ENCODE results near the gene ZSWIM2.
"Not testable (repeated sequence)": the region's sequence is repeated elsewhere in the genome, so short reads cannot be mapped to it uniquely, and the experiment has no call there.

Gene ZSWIM2, protein sequence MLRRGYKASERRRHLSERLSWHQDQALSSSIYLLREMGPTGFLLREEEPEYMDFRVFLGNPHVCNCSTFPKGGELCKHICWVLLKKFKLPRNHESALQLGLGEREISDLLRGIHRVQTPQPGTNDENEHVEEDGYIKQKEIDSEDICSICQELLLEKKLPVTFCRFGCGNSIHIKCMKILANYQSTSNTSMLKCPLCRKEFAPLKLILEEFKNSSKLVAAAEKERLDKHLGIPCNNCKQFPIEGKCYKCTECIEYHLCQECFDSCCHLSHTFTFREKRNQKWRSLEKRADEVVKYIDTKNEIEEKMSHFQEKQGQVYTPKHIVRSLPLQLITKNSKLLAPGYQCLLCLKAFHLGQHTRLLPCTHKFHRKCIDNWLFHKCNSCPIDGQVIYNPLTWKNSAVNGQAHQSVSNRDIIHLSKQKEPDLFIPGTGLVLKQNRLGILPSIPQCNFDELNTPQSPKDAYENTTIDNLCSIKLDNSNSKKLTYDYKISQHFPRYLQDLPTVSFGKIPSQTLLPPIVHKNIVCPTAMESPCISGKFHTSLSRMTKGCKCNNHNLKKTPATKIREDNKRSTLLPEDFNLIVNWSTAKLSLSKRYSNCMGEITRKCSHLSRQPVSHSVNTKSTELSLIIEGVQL

GRCh38 chr2:186848873-186849578 is at the start of gene ZSWIM2:
Gene ZSWIM2, minus strand, starts transcription at chr2:186849170. Its CDS starts 40 bp downstream, at chr2:186849130.
- no peak within 1 kb of the TSS for H3K27ac ChIP-seq
- H3K9ac ChIP-seq = no peak within 1 kb of the TSS
- no peak within 1 kb of the TSS for H3K4me2 ChIP-seq
- TF ChIP-seq, protein P1, sequence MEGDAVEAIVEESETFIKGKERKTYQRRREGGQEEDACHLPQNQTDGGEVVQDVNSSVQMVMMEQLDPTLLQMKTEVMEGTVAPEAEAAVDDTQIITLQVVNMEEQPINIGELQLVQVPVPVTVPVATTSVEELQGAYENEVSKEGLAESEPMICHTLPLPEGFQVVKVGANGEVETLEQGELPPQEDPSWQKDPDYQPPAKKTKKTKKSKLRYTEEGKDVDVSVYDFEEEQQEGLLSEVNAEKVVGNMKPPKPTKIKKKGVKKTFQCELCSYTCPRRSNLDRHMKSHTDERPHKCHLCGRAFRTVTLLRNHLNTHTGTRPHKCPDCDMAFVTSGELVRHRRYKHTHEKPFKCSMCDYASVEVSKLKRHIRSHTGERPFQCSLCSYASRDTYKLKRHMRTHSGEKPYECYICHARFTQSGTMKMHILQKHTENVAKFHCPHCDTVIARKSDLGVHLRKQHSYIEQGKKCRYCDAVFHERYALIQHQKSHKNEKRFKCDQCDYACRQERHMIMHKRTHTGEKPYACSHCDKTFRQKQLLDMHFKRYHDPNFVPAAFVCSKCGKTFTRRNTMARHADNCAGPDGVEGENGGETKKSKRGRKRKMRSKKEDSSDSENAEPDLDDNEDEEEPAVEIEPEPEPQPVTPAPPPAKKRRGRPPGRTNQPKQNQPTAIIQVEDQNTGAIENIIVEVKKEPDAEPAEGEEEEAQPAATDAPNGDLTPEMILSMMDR (conservative IDR thresholded peaks at IDR 0.05; ENCODE audit: low read depth, low read length) = no peak
- H3K4me1 ChIP-seq (ENCODE audit: low read depth, poor library complexity, severe bottlenecking) = no peaks in the 10 kb centered on the region
- H2AFZ ChIP-seq (ENCODE audit: low read depth) = no peak within 1 kb of the TSS
- no peaks in the 10 kb centered on the region for H3K36me3 ChIP-seq (ENCODE audit: insufficient read depth)
- no peaks in the 10 kb centered on the region for H3K79me2 ChIP-seq (ENCODE audit: insufficient read depth, low read depth)
- H4K20me1 ChIP-seq (ENCODE audit: insufficient read depth) = no peaks in the 10 kb centered on the region
- no peak within 1 kb of the TSS for H3K4me3 ChIP-seq (IDR thresholded peaks at IDR 0.05; ENCODE audit: insufficient read depth, low read depth, low read length)
- no peaks in the 10 kb centered on the region for H3K27me3 ChIP-seq (ENCODE audit: insufficient read depth, low read depth)

- not testable (repeated sequence) for H3K9ac ChIP-seq; H3K4me3 ChIP-seq (IDR thresholded peaks at IDR 0.05; ENCODE audit: insufficient read depth, low read depth, low read length); H3K4me1 ChIP-seq (ENCODE audit: low read depth, poor library complexity, severe bottlenecking); H3K4me2 ChIP-seq; H3K27me3 ChIP-seq (ENCODE audit: insufficient read depth, low read depth); H4K20me1 ChIP-seq (ENCODE audit: insufficient read depth); H2AFZ ChIP-seq (ENCODE audit: low read depth); H3K27ac ChIP-seq; H3K79me2 ChIP-seq (ENCODE audit: insufficient read depth, low read depth); H3K36me3 ChIP-seq (ENCODE audit: insufficient read depth)
These were observed 47.2 kb upstream of the ZSWIM2 start for GRCh38 chr2:186896220-186896619.

GRCh38 chr2:186895451-186895850 is 46.5 kb upstream of the ZSWIM2 start:
- Histone ChIP-seq H3K4me2 (no peak overlapping the region), H4K20me1 (ENCODE audit: insufficient read depth) (no peaks in the 10 kb centered on the region), H3K4me3 (IDR thresholded peaks at IDR 0.05; ENCODE audit: insufficient read depth, low read depth, low read length) (no peak overlapping the region), H3K4me1 (ENCODE audit: low read depth, poor library complexity, severe bottlenecking) (no peaks in the 10 kb centered on the region), H3K79me2 (ENCODE audit: insufficient read depth, low read depth) (no peaks in the 10 kb centered on the region), H3K36me3 (ENCODE audit: insufficient read depth) (no peaks in the 10 kb centered on the region), H3K27me3 (ENCODE audit: insufficient read depth, low read depth) (no peaks in the 10 kb centered on the region), H3K9ac (no peak overlapping the region), H2AFZ (ENCODE audit: low read depth) (no peak overlapping the region), H3K27ac (no peak overlapping the region)
- TF ChIP-seq, protein P1 (conservative IDR thresholded peaks at IDR 0.05; ENCODE audit: low read depth, low read length) = no peak

DNA sequence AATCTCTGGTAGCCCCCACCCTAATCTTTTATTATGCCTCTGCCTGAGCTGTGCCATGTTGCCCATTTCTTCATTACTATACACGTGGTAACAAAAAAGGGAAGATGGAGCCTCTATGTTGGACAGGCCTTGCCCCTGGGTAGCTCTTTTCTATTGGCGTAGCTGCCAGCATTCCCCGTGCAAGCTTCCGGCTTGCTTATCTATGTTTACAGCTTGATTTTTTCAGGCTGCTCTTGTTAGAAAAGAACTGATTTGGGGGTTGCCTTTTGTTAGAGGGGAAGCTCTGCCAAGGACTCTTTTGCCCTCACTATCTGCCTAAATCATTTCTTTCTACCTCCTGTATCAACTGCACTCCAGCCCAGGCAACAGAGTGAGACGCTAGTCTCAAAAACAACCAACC is 45.5 kb upstream of the ZSWIM2 start:
- H4K20me1 ChIP-seq (ENCODE audit: insufficient read depth) = no peaks in the 10 kb centered on the region
- H3K27ac ChIP-seq = no peak overlapping the region
- no peaks in the 10 kb centered on the region for H3K79me2 ChIP-seq (ENCODE audit: insufficient read depth, low read depth)
- no peak overlapping the region for H2AFZ ChIP-seq (ENCODE audit: low read depth)
- TF ChIP-seq, protein P1 (conservative IDR thresholded peaks at IDR 0.05; ENCODE audit: low read depth, low read length) = no peak
- no peaks in the 10 kb centered on the region for H3K27me3 ChIP-seq (ENCODE audit: insufficient read depth, low read depth)
- no peak overlapping the region for H3K4me2 ChIP-seq
- H3K4me3 ChIP-seq (IDR thresholded peaks at IDR 0.05; ENCODE audit: insufficient read depth, low read depth, low read length) = no peak overlapping the region
- no peaks in the 10 kb centered on the region for H3K36me3 ChIP-seq (ENCODE audit: insufficient read depth)
- H3K9ac ChIP-seq = no peak overlapping the region
- no peaks in the 10 kb centered on the region for H3K4me1 ChIP-seq (ENCODE audit: low read depth, poor library complexity, severe bottlenecking)

Data from KMS-11 (cell line).